ENCODE results near the gene TCF7L1.

TCF7L1 gene

DNA sequence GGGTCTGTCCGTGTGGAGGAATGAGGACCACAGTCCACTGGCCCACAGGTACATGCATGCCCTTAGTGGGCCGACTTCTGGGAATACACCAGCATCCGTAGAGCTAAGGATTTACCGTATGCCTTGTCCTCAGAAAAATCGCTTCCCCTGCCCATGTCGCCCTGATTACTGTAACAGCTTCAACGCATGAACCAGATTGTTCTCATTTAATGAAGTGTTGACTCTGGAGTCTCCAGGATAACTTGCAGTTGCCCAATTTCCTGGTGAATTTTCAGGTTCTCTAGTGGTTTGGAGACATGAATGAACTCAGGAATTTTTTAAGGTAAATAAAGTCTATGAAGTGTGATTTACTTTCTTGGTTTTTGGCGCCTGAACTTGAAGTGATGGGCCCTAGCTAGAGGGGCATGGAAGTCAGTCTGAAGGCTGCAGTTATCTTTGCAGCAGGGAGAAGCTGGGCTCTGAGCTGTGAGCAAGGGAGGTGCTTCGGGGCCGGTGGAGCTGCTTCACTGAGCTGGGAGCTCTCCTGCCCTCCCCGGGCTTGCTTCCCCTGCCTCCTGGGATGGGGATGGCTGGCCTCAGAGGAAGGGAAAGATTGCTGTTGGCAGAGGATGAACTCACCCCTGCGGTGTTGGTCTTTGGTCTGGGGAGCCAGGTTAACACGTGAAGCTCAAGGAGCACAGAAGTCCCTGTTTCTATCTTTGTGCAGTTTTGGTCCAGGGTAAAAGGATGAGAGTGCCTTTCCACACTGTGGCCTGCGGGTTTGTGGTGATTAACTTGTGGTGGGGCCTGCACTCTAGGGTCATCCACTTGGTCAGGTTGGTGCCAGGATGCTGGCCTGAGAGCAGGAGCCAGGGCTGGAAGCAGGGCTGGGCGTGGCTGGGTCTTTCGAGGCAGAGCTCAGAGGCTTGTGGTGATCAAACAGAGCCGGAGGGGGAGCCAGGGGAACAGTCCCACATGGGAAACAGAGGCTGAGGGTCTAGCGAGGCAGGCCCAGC is 28.1 kb downstream of the TCF7L1 start:
- DNase-seq: no peak

DNA sequence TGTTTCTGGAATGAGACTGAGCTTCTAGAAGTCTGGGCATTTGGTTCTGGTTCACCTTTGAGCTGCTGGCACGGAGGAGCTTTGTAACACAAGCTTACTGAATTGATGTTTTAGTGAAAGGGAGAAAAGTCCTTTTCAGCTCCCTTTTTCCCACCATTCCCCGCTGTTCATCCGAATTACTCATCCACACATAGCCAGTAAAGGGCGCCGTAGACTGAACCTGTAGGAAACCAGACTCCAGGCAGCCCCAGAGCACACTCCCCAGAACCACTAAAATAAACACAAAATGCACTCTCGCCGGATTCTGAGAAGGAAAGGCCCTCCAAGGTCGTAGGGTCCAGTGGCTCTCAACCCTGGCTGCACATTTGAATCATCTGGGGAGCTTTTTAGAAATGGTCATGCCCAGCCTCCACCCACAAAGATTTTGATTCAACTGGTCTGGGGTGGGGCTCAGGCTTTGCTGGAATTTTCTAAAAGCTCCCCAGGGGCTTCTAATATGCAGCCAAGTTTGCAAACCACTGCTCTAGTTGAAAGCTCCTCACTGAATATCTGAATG is 29.6 kb downstream of the TCF7L1 start:
- DNase-seq: peak in 2 of 51 donors; percentile 4 to 10

DNA sequence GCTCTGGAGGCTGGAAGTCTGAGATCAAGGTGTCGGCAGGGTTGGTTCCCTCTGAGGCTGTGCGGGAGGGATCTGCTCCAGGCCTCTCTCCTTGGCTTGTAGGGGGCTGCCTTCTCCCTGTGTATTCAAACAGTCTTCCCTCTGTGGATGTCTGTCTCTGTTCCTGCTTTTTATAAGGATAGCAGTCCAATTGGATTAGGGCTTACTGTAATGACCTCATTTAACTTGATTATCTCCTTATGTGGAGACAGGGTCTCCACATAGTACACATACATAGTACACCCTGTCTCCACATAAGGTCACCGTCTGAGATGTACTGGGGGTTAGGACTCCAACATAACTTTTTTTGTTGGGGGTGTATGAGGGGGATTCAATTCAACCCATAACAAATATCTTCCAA is 30.5 kb downstream of the TCF7L1 start:
- no peak for DNase-seq

DNA sequence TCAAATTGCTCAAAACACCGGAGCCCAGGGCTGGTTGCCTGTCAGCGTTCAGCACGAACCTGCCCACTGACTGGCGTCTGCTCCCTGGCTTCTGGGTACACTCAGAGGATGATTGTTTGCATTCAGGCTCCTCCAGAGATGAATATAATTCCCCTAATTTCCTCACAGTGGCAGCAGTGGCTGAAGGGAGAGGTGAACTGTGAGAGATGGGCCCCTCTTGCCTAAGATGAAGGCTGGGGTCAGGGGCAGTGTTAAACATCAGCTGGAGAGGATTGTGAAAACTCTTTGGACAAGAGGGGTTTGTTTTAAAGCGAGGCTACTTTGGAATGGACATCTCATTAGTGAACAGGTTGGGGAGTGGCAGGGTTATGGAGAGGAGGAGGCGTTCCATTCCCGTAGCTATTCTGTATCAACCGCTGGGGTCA is 31.0 kb downstream of the TCF7L1 start:
- peak in 1 of 51 donors; percentile 29 for DNase-seq

DNA sequence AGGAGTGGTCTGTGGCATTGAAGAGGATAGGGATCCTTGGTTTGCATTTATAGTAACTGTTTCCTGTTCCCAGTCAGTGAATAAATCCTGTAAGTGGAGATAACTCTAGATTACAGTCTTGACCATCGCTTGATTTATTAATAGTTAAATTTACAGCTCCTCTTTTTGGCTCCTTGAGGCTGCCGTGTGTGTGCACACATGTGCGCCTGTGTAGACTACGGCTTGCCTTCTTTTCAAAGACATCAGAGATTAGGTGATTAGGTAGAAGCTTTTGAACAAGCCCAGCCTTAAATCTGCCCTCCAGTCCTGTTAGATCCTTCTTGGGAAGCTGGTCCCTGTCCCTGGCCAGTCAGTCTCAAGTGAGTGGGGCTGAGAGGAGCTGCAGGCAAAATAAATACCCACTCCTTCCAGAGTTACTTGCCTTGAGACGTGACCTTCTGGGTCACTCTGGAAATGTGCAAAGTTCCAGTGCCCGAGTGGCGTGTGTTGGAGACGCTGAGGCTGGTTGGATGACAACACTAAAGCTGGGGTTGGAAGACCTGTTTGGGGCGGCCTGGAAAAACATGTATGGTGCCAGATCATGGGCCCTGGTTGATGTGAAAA is 32.0 kb downstream of the TCF7L1 start:
- no peak for DNase-seq

DNA sequence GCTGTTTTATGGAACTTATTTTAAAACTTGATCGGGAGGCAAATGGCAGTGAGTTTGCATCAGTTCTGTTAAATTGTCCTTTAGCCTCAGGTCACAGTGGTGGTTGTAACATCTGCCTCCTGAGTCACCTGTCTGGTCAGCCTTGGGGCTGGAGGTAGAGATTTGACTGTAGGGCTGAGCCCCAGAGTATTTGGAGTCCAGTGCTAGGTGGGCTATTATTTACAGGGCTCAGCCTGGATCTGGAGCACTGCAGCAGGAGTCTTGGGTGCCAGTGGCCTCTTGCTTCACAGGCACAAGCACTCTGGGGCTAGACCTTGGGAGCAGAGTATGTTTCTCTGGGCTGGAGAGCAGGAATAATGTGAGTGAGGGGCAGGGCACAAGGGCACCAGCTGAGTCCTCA is 32.8 kb downstream of the TCF7L1 start:
- no peak for DNase-seq

DNA sequence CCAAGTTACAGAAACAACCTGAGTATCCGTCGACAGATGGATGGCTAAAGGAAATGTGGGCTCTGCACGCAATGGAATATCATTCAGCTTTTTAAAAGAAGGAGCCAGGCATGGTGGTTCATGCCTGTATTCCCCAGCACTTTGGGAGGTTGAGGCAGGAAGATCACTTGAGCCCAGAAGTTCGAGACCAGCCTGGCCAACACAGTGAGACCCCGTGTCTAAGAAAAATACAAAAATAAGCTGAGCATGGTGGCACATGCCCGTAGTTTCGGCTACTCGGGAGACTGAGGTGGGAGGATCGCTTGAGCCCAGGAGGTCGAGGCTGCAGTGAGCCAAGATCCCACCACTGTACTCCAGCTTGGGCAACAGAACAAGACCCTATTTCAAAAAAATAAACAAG is 34.3 kb downstream of the TCF7L1 start:
- DNase-seq: no peak

DNA sequence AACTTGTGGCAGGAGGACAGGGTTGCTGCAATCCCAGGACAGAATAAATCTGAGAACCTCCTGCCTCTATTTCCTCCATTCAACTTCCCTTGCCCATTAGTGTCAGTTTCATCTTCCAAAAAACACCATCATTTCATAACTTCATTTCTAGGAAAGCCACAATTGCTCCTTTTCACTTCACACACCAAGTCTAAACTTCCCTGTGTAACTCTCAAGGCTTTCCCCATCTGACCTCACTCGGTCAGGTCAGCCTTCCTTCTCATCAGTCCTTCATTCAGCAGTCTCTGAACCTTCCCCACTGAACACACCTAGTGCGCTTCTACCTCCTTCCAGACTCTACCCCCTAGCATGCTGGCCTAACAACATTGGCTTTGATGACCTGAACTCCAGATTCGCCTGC is 35.8 kb downstream of the TCF7L1 start:
- DNase-seq: no peak

DNA sequence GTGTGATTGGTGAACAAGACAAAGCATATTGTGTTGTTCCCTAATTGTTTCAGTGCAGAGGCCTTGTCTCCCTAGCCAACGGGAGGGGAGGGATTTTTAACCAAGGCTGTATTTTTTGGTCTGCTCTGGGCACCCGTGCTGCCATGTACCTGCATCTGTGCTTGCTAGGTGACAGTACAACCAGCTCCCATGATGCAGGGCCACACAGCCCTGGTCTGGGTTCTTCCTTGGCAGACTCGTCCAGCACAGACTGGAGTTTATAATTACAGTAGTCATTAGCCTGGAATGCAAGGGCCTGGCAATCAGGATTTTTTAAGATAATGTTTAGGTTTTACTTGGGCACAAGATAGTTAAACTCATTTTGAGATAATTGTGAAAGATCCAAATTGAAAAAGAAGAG is 36.4 kb downstream of the TCF7L1 start:
- DNase-seq: no peak

DNA sequence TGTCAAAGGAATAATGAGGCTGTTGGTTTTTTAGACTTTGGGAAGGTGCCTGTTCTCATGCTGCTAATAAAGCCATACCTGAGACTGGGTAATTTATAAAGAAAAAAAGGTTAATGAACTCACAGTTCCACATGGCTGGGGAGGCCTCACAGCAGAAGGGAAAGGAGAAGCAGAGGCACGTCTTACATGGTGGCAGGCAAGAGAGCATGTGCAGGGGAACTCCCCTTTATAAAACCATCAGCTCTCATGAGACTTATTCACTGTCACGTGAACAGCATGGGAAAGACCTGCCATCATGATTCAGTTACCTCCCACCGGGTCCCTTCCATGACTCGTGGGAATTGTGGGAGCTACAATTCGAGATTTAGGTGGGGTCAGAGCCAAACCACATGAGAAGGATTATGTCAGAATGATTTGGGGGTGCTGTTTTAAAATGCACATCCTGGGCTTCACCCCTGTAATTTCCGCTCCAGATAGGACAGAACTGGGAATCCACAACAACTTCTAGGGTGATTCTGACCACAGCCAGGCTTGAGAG is 37.8 kb downstream of the TCF7L1 start:
- DNase-seq: no peak

DNA sequence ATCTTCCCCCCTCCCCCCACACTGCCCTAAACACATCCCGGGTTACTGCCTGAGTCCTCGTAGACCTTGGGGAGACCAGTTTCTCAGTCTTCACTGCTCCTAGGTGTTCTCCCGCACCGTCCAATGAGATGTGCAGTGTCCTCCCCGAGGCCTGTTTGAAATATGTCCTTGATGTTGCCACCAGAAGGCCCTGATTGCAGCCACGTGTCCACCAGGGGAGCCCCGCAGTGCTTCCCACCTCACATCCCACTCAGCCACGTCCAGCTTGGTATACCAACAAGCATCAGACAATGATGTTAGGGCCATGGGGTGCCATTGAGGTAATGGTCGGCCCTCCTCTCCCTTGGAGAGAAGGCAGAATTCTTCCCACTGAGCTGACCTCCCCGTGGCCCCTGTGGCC is 38.7 kb downstream of the TCF7L1 start:
- no peak for DNase-seq

DNA sequence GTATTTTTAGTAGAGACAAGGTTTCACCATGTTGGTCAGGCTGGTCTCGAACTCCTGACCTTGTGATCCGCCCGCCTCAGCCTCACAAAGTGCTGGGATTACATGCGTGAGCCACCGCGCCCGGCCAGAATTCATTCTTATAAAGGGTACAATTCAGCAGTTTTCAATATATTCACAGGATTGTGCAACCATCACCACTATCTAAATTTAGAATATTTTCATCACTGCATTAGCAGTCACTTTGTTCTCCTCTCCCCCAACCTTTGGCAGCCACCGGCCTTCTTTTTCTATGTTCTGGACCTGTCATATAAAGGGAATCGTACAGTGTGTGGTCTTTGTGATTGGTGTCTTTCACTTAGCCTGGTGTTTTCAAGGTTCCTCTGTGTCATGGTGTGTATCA is 40.7 kb downstream of the TCF7L1 start:
- peak in 1 of 51 donors; percentile 1 for DNase-seq

DNA sequence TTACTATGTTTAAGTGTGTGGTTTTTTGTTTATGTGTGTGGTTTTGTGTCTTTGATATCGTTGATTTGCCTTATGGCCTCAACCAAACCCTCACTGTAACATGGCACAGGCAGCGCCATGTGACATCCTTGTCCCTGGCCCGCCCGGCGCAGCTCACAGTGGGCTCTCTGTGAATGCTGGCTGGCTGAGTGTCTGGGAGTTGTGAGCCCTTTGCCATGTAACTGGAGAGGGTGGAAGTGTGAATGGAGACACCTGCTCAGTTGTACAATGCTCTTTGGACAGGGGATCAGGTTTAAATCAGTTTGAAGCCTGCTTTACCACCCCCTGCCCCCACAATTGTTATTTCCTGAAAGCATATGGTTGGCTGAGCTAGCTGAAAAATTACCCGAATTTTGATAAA is 41.8 kb downstream of the TCF7L1 start:
- DNase-seq: peak in 1 of 51 donors; percentile 11

DNA sequence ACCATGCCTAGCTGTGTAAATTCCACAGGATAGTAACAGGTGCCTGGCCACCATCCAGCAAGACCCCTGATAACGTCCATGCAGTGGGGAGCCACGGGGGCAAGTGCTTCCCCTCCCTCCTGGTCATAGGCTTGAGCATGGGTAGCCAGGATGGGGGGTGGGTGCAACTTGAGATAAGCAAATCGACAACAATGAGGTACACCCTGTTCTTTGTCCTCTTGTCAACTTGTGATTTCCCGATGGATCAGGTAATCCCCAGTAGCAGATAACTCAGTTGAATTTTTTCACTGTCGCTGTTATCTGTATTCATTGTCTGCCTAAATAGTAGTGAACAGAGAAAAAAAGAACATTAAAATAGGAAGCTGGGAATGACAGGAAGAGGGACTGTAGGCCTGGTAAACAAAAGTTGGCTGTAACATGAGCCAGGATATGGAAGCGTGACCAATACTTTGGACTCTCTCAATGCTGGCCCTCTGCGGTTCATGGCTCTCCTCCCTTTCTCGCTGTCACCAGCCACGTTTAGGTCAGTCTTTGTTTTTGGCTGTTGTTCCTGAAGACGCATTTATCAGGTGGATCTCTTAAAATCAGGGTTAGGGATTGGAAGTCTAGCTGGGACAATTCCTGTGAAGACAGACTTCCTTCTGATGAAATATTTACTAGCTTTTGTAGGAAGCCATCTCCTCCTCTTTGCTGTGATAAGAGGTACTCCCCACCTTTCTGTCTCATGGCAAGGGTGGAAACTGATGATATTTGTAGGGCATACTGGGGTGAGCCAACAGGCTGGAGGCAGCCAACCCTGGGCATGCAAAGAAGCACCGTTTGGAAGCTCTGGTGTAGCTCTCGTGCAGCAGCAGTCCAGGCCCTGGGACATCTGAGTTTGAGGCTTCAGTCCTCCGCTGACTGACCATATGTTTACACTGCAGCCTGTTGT is 42.4 kb downstream of the TCF7L1 start:
- DNase-seq: no peak

DNA sequence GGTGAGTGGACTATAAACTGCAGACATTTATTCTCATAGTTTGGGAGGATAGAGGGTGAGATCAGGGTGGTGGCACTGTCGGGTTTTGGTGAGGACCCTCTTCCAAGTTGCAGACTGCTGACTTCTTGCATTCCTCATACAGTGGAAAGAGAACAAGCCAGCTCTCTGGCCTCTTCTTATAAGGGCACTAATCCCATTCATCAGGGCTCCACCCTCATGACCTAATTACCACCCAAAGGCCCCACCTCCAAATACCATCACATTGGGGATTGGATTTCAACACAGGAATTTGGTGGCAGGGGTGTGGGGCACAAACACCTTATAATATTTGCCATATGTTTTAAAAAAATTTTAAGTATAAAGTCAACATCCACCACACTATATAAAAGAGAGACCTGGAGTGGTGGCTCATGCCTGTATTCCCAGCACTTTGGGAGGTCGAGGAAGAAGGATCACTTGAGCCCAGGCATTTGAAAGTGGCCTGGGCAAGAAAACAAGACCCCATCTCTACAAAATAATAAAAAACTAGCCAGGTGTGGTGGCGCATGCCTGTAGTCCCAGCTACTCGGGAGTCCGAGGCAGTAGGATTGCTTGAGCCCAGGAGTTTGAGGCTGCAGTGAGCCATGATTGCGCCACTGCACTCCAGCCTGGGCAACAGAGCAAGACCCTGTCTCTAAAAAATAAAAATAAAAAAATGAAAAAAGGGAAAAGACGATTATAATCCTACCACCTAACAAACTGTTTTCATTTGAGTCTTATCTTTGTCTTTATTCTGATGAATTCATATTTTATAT is 44.0 kb downstream of the TCF7L1 start:
- no peak for DNase-seq

DNA sequence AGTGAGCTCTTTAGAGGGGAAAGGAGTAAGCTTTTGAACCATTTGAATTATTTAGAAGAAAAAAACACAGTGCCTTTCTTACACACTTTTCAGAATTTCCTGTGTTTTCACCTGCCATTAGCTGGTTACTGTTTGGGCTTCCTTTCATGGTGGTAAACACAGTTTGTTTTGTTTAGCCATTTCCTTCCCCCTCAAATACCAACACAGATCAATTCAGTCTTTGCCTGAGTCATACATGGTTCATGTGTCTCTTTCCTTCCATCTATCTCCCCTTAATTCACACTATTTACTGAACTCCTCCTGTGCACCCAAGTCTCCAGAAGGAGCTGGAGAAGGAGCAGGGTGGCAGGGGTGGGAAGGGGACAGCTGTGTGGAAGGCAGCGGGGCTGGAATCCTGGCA is 45.0 kb downstream of the TCF7L1 start:
- no peak for DNase-seq

DNA sequence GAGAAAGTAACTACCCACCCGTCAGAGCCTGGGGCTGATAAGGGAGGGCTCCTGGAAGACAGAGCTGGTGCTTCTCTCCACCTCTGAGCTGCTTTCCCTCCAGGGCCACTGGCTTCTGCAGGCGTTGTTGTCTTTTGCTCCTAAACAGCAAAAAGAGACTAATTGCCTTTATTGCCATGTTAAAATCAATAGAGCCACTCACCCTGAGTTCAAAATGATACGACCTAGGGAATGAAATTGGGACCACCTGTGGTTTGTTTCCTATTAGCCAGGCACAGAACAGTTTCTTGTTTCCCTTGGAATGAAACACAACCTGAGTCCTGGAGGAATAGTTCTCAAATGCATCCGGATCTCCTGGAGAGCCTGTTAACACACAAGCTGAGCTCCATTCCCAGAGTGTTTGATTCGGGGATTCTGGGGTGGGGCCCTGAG is 45.8 kb downstream of the TCF7L1 start:
- no peak for DNase-seq

DNA sequence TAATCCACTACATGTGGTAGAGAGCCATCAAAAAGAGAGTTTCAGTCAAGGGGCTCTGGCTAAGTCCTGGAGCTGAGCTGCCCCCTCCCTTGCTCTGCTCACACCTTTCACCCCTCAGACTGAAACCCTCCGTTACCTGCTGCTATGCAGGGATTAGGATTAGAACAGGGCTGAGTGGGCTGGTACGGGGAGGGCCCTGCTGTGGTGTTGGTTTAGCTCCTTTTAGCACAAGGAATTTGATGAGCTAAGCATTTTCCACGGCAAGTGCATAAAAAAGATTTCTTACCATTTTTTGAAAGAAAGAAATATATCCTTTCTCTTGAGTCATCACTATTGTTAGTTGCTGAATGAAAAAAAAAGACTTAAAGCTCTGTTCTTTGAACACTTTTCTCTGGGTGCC is 46.3 kb downstream of the TCF7L1 start:
- no peak for DNase-seq

DNA sequence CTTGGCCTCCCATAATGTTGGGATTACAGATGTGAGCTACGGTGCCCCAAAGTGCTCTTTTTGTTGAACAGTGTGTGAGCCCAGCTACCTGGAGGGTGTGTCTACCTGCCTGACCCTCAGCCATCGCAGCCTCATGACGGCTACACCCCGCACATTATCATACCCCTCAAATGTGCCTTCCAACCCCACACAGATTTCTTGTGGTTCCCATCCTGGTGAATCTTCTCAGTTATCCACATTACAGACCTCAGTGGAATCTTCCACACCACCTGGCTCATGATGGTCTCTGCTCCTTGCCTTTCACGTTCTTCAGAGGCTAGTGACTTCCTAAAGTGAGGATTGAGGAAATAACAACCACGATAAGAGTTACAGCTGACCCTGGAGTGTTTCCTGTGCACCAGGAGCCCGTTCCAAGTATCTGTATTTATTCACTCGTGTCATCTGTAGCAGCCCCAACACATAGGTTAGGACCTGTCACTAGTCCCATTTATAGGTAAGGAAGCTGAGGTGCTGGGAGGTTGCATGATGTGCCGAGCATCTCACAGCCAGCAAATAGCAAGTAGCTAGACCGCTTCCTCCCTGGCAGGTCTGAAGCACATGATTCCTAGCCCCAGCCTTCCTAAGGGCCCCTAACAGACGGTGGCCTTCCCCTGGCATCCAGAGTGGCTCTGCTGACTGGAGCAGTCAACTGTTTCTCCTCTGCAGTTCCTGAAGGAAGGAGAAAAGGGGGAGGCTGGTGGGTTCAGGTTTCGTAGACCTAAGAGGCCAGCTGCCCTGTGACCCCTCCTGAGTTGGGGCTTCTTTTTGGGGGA is 47.3 kb downstream of the TCF7L1 start:
- DNase-seq: no peak
